Liver (tissue), 9 donors: ENCODE results near the gene BMX. TPM values are rescaled to one million over a fixed set of nuclear protein-coding genes. Genes with fewer than 3 reads are reported as not detected.

Experiments used
- DNase-seq: peaks from one replicate; pipeline ENCODE4 v3.0.0-alpha.2; 2017; ENCODE audit warnings: low spot score
- H3K27ac ChIP-seq, 2 donors: one replicate each; pipeline ENCODE4 v1.7.0; 2013; ENCODE audit warnings: inconsistent platforms in 2 of 2, low read length in 2 of 2, control low read depth in 1 of 2, low read depth in 1 of 2, mild to moderate bottlenecking in 1 of 2
- H3K27me3 ChIP-seq, 4 donors: one replicate each; pipeline versions ENCODE4 v1.6.1 to v1.7.0; 2013; ENCODE audit warnings: low read length in 3 of 4, inconsistent platforms in 1 of 4, mild to moderate bottlenecking in 1 of 4, moderate library complexity in 1 of 4; ENCODE audit not compliant: control insufficient read depth in 4 of 4, insufficient read depth in 4 of 4
- H3K36me3 ChIP-seq, 4 donors: one replicate each; pipeline versions ENCODE4 v1.6.1 to v1.7.0; 2013; ENCODE audit warnings: low read length in 3 of 4, mild to moderate bottlenecking in 3 of 4, low read depth in 1 of 4, moderate library complexity in 1 of 4; ENCODE audit not compliant: control insufficient read depth in 4 of 4, insufficient read depth in 3 of 4
- H3K4me1 ChIP-seq, 4 donors: one replicate each; pipeline versions ENCODE4 v1.6.1 to v1.7.0; 2013; ENCODE audit warnings: low read length in 3 of 4, mild to moderate bottlenecking in 3 of 4, moderate library complexity in 1 of 4; ENCODE audit not compliant: control insufficient read depth in 4 of 4, insufficient read depth in 4 of 4
- H3K4me3 ChIP-seq, 3 donors: one replicate each; pipeline versions ENCODE4 v1.6.1 to v1.7.0; 2013; ENCODE audit warnings: low read length in 3 of 3, control low read depth in 1 of 3, low read depth in 1 of 3, mild to moderate bottlenecking in 1 of 3
- H3K9ac ChIP-seq, 2 donors: one replicate each; pipeline ENCODE4 v1.7.0; 2013; ENCODE audit warnings: low read length in 2 of 2, mild to moderate bottlenecking in 2 of 2, moderate library complexity in 2 of 2, control low read depth in 1 of 2, low read depth in 1 of 2
- H3K9me3 ChIP-seq, 4 donors: one replicate each; pipeline versions ENCODE4 v1.6.1 to v1.7.0; 2013; ENCODE audit warnings: low read length in 3 of 4; ENCODE audit not compliant: control insufficient read depth in 4 of 4
- ATF3 ChIP-seq: IDR thresholded peaks from 2 replicates; pipeline ENCODE4 v1.6.1; 2016; ENCODE audit warnings: antibody characterized with exemption
- CTCF ChIP-seq: fragments of 150-350 bp; IDR thresholded peaks from 2 replicates; pipeline ENCODE4 v1.5.1; 2017; ENCODE audit warnings: improper control_type of control experiment, low read depth, low read length; ENCODE audit not compliant: missing input control
- EGR1 ChIP-seq, 2 donors: IDR thresholded peaks; 2 replicates each; pipeline ENCODE4 v1.6.1; 2016 to 2018; ENCODE audit warnings: antibody characterized with exemption in 2 of 2, low read depth in 2 of 2
- FOXA1 ChIP-seq: IDR thresholded peaks from 2 replicates; pipeline ENCODE4 v1.6.1; 2016; ENCODE audit warnings: antibody characterized with exemption
- FOXA2 ChIP-seq: IDR thresholded peaks from 2 replicates; pipeline ENCODE4 v1.6.1; 2016; ENCODE audit warnings: antibody characterized with exemption
- GABPA ChIP-seq, 2 donors: IDR thresholded peaks in 1 of 2; conservative IDR thresholded peaks in 1 of 2; 2 replicates each; pipeline ENCODE4 v1.6.1; 2016; ENCODE audit warnings: antibody characterized with exemption in 2 of 2, mild to moderate bottlenecking in 1 of 2, moderate library complexity in 1 of 2
- HNF4A ChIP-seq, 2 donors: conservative IDR thresholded peaks; 2 replicates each; pipeline ENCODE4 v1.6.1; 2016; ENCODE audit warnings: antibody characterized with exemption in 2 of 2, mild to moderate bottlenecking in 2 of 2
- HNF4G ChIP-seq: IDR thresholded peaks from 2 replicates; pipeline ENCODE4 v1.6.1; 2016; ENCODE audit warnings: antibody characterized with exemption
- JUND ChIP-seq, 2 donors: IDR thresholded peaks; 2 replicates each; pipeline ENCODE4 v1.6.1; 2016; ENCODE audit warnings: antibody characterized with exemption in 2 of 2
- MAX ChIP-seq: IDR thresholded peaks from 2 replicates; pipeline ENCODE4 v1.6.1; 2016; ENCODE audit warnings: antibody characterized with exemption
- NR2F2 ChIP-seq: IDR thresholded peaks from 2 replicates; pipeline ENCODE4 v1.6.1; 2016; ENCODE audit warnings: antibody characterized with exemption
- RAD21 ChIP-seq, 2 donors: IDR thresholded peaks; 2 replicates each; pipeline ENCODE4 v1.6.1; 2016; ENCODE audit warnings: antibody characterized with exemption in 2 of 2, mild to moderate bottlenecking in 2 of 2
- REST ChIP-seq: IDR thresholded peaks from 2 replicates; pipeline ENCODE4 v1.6.1; 2016; ENCODE audit warnings: antibody characterized with exemption, mild to moderate bottlenecking
- RXRA ChIP-seq, 2 donors: IDR thresholded peaks; 2 replicates each; pipeline ENCODE4 v1.6.1; 2017 to 2018; ENCODE audit warnings: antibody characterized with exemption in 2 of 2, mild to moderate bottlenecking in 1 of 2
- SP1 ChIP-seq: IDR thresholded peaks from 2 replicates; pipeline ENCODE4 v1.6.1; 2018; ENCODE audit warnings: antibody characterized with exemption, mild to moderate bottlenecking
- TAF1 ChIP-seq: conservative IDR thresholded peaks from 2 replicates; pipeline ENCODE4 v1.6.1; 2016; ENCODE audit warnings: antibody characterized with exemption, mild to moderate bottlenecking
- YY1 ChIP-seq: IDR thresholded peaks from 2 replicates; pipeline ENCODE4 v1.6.1; 2016; ENCODE audit warnings: antibody characterized with exemption, mild to moderate bottlenecking
- ZBTB33 ChIP-seq: IDR thresholded peaks from 2 replicates; pipeline ENCODE4 v1.6.1; 2016; ENCODE audit warnings: antibody characterized with exemption
- WGBS: extraction: QIAGEN DNeasy Blood & Tissue Kit; methylation state at CpG from one replicate; pipeline ENCODE4 v1.1.7; 2013; 5-methylcytosine and 5-hydroxymethylcytosine counted together
- polyA plus RNA-seq, 2 donors: library from polyadenylated mRNA; stranded (reverse) in 1 of 2; unstranded in 1 of 2; fragments of 200-250 nt in 1 of 2; fragments of >200 nt in 1 of 2; fragmentation: Nextera tagmentation in 1 of 2; extraction: Ambion mirVana in 1 of 2; gene quantifications; one replicate each; pipeline versions ENCODE4 v1.2.1 to v1.2.3, GENCODE V29; 2013 to 2015
- total RNA-seq, 2 donors: library from RNA; depleted of rRNA; stranded (reverse); fragments of >200 nt; gene quantifications; one replicate each; pipeline ENCODE4 v1.2.3, GENCODE V29; 2014
- donor health status: healthy.
- donor health status: healthy.
- donor health status: healthy.
- donor health status: healthy.
- donor health status: healthy.

Gene BMX
- total and polyA plus RNA-seq, 4 donors, result 0.23 to 0.67 (median 0.33) TPM

- Histone ChIP-seq H3K9ac (no peak within 1 kb of the TSS), H3K4me1 (no peaks in the 10 kb centered on the region), H3K27me3 (peaks cover 0 to 2% (median 0%) of the 10 kb centered on the region in 4 donors), H3K4me3 (no peak within 1 kb of the TSS), H3K9me3 (no peaks in the 10 kb centered on the region), H3K36me3 (no peaks in the 10 kb centered on the region), H3K27ac (no peak within 1 kb of the TSS)
- no peak for DNase-seq
- WGBS, result 33% methylated on average over 4 of the region's 4 CpGs
- TF ChIP-seq YY1 (no peak), RXRA (IDR thresholded peaks at IDR 0.05) (no peak), HNF4G (no peak), FOXA1 (no peak), CTCF (no peak), TAF1 (no peak), ZBTB33 (no peak), GABPA (IDR thresholded peaks at IDR 0.05 in 1 of 2, conservative IDR thresholded peaks at IDR 0.05 in 1 of 2) (no peak), EGR1 (IDR thresholded peaks at IDR 0.05; ENCODE audit: low read depth in 2 of 2) (no peak), REST (no peak), HNF4A (conservative IDR thresholded peaks at IDR 0.05) (no peak), MAX (no peak), NR2F2 (no peak), RAD21 (IDR thresholded peaks at IDR 0.05) (no peak), ATF3 (no peak), JUND (IDR thresholded peaks at IDR 0.05) (no peak), SP1 (no peak), FOXA2 (no peak)
Observed at GRCh38 chrX:15600745-15601144, 100.1 kb downstream of the BMX start, which contains the start of gene ACE2. Gene ACE2 (minus strand): TSS chrX:15600960. CDS start chrX:15600911, 49 bp downstream.
